ENCODE results near the gene CANX.

Gene CANX

DNA sequence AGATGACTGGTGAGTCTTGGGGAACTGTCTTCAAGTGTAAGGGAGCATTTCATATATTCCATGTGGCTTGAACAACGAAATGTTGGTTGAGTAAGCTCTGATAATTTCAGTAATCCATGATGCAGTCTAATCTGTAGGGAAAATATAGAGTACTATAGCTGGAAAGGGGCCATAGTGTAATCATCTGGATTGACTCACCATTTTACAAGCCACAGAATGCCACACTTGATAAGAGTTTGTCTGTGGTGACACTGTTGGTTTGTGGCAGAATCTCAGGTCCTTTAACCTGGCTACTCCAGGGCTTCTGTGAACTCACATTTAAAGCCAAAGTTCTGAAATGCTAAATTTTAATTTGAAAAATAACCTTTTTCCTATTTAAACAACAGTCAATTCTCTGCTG is 17.5 kb downstream of the CANX start:
- Histone ChIP-seq H3K36me3 (replicated peaks; ENCODE audit: insufficient read depth, low read length) (peaks cover 33% of the 10 kb centered on the region; the same call in 1 of the 2 replicates), H3K27ac (ENCODE audit: low read length) (no peak overlapping the region), H3K4me3 (ENCODE audit: low read length) (no peak overlapping the region), H3K4me2 (ENCODE audit: low read depth, low read length) (no peak overlapping the region), H2AFZ (ENCODE audit: low read length) (no peak overlapping the region), H3K4me1 (ENCODE audit: low read length) (no peaks in the 10 kb centered on the region), H3K79me2 (ENCODE audit: low read length) (peaks cover 75% of the 10 kb centered on the region), H3K9me2 (replicated peaks; ENCODE audit: insufficient read depth, low read length) (no peaks in the 10 kb centered on the region), H4K20me1 (ENCODE audit: insufficient read depth, low read length) (no peaks in the 10 kb centered on the region), H3F3A (ENCODE audit: insufficient read depth, low read length) (peaks cover 5% of the 10 kb centered on the region; the same call in 1 of the 2 replicates), H3K9ac (ENCODE audit: low read length) (no peak overlapping the region), H3K9me3 (replicated peaks; ENCODE audit: insufficient read depth, low read length) (no peaks in the 10 kb centered on the region), H3K27me3 (replicated peaks; ENCODE audit: insufficient read depth, low read length) (no peaks in the 10 kb centered on the region)
- DNase-seq: no peak
- TF ChIP-seq EZH2 (optimal IDR thresholded peaks at IDR 0.05; ENCODE audit: low read depth, low read length): no peak
- TF ChIP-seq, protein P1, sequence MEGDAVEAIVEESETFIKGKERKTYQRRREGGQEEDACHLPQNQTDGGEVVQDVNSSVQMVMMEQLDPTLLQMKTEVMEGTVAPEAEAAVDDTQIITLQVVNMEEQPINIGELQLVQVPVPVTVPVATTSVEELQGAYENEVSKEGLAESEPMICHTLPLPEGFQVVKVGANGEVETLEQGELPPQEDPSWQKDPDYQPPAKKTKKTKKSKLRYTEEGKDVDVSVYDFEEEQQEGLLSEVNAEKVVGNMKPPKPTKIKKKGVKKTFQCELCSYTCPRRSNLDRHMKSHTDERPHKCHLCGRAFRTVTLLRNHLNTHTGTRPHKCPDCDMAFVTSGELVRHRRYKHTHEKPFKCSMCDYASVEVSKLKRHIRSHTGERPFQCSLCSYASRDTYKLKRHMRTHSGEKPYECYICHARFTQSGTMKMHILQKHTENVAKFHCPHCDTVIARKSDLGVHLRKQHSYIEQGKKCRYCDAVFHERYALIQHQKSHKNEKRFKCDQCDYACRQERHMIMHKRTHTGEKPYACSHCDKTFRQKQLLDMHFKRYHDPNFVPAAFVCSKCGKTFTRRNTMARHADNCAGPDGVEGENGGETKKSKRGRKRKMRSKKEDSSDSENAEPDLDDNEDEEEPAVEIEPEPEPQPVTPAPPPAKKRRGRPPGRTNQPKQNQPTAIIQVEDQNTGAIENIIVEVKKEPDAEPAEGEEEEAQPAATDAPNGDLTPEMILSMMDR (IDR thresholded peaks at IDR 0.05; ENCODE audit: low read length): no peak
- TF ChIP-seq EZH2phosphoT487 (IDR thresholded peaks at IDR 0.05; ENCODE audit: low read length): no peak

DNA sequence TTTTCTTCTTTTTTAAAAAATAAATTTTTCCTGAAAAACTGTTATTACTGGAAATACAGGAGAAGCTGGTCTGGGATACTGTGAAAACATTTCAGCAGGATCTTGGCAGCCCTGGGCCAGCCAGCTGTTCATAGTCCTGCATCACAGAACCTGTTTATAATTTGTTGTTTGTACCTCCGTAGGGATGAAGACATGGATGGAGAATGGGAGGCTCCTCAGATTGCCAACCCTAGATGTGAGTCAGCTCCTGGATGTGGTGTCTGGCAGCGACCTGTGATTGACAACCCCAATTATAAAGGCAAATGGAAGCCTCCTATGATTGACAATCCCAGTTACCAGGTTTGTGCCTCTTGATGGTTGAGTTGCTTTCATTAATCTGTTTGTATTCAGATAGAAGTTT is 21.5 kb downstream of the CANX start:
- Histone ChIP-seq H3F3A (ENCODE audit: insufficient read depth, low read length) (peaks cover 10% of the 10 kb centered on the region; the same call in 1 of the 2 replicates), H3K36me3 (replicated peaks; ENCODE audit: insufficient read depth, low read length) (peaks cover 55% of the 10 kb centered on the region), H3K9me3 (replicated peaks; ENCODE audit: insufficient read depth, low read length) (no peaks in the 10 kb centered on the region), H3K9ac (ENCODE audit: low read length) (no peak overlapping the region), H3K27me3 (replicated peaks; ENCODE audit: insufficient read depth, low read length) (no peaks in the 10 kb centered on the region), H3K79me2 (ENCODE audit: low read length) (peaks cover 90% of the 10 kb centered on the region), H3K4me2 (ENCODE audit: low read depth, low read length) (no peak overlapping the region), H4K20me1 (ENCODE audit: insufficient read depth, low read length) (peaks cover 6% of the 10 kb centered on the region; the same call in 1 of the 2 replicates), H3K4me1 (ENCODE audit: low read length) (no peaks in the 10 kb centered on the region), H3K4me3 (ENCODE audit: low read length) (no peak overlapping the region), H2AFZ (ENCODE audit: low read length) (no peak overlapping the region), H3K9me2 (replicated peaks; ENCODE audit: insufficient read depth, low read length) (no peaks in the 10 kb centered on the region), H3K27ac (ENCODE audit: low read length) (no peak overlapping the region)
- TF ChIP-seq, protein P1 (IDR thresholded peaks at IDR 0.05; ENCODE audit: low read length): no peak
- TF ChIP-seq EZH2phosphoT487 (IDR thresholded peaks at IDR 0.05; ENCODE audit: low read length): no peak
- no peak for TF ChIP-seq EZH2 (optimal IDR thresholded peaks at IDR 0.05; ENCODE audit: low read depth, low read length)
- DNase-seq: no peak

DNA sequence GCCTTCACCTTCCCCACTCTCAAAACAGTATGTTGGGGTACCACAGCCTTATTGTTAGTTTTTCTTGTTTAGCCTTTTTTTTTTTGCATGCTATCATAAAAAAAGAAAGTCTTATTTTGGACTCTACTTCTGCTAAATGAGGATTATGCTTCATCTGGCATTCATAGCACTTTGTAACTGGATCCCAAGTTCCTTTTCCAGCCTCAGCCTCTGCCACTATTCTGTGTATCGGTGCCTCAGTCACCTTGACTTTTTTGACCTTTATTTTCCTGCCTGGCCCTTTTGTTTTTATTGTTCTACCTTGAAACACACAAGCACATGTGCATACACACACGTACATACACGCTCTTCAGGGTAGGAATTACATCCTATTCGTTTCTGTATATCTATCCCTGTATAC is 25.4 kb downstream of the CANX start:
- Histone ChIP-seq H3K4me3 (ENCODE audit: low read length) (no peak overlapping the region), H3K36me3 (replicated peaks; ENCODE audit: insufficient read depth, low read length) (peaks cover 53% of the 10 kb centered on the region), H4K20me1 (ENCODE audit: insufficient read depth, low read length) (peaks cover 6% of the 10 kb centered on the region; the same call in 1 of the 2 replicates), H3K27me3 (replicated peaks; ENCODE audit: insufficient read depth, low read length) (no peaks in the 10 kb centered on the region), H3K79me2 (ENCODE audit: low read length) (peaks cover 62% of the 10 kb centered on the region), H3K4me1 (ENCODE audit: low read length) (no peaks in the 10 kb centered on the region), H2AFZ (ENCODE audit: low read length) (no peak overlapping the region), H3K27ac (ENCODE audit: low read length) (no peak overlapping the region), H3F3A (ENCODE audit: insufficient read depth, low read length) (peaks cover 23% of the 10 kb centered on the region), H3K9me3 (replicated peaks; ENCODE audit: insufficient read depth, low read length) (no peaks in the 10 kb centered on the region), H3K4me2 (ENCODE audit: low read depth, low read length) (no peak overlapping the region), H3K9me2 (replicated peaks; ENCODE audit: insufficient read depth, low read length) (no peaks in the 10 kb centered on the region), H3K9ac (ENCODE audit: low read length) (no peak overlapping the region)
- TF ChIP-seq, protein P1 (IDR thresholded peaks at IDR 0.05; ENCODE audit: low read length): no peak
- TF ChIP-seq EZH2 (optimal IDR thresholded peaks at IDR 0.05; ENCODE audit: low read depth, low read length) (no peak), EZH2phosphoT487 (IDR thresholded peaks at IDR 0.05; ENCODE audit: low read length) (no peak)
- no peak for DNase-seq
